Activated B cell treated with CpG ODN at 0.5 μM for 24 hours (primary cell): ENCODE measurements around the gene ANKRD11. TPM values are rescaled to one million over a fixed set of nuclear protein-coding genes. Genes with fewer than 3 reads are reported as not detected.

Experiments used
- ATAC-seq: fragments of 200-7000 bp; cut with Tn5 transposase; one replicate; pipeline ENCODE4 v1.10.0; 2021; ENCODE audit warnings: low read depth, mild to moderate bottlenecking, moderate library complexity
- CTCF ChIA-PET: fragments of 350-600 bp; sonication (Branson Sonifier 250); formaldehyde crosslinking; loops from one replicate; lab custom pipeline; 2021; ENCODE audit warnings: antibody characterized with exemption; lab: Charles Lee
- POLR2A ChIA-PET: fragments of 350-600 bp; sonication (Branson Sonifier 250); formaldehyde crosslinking; loops from one replicate; lab custom pipeline; 2021; ENCODE audit warnings: antibody characterized with exemption; lab: Charles Lee
- DNase-seq: peaks from one replicate; pipeline ENCODE4 v3.0.0; 2022
- H3K27ac Mint-ChIP-seq: one replicate; pipeline ENCODE4 v1.8.0; 2020; ENCODE audit warnings: mixed read lengths
- H3K27me3 Mint-ChIP-seq: one replicate; pipeline ENCODE4 v1.8.0; 2021; ENCODE audit warnings: mixed read lengths
- H3K36me3 Mint-ChIP-seq: one replicate; pipeline ENCODE4 v1.8.0; 2021; ENCODE audit warnings: low read depth, mixed read lengths
- H3K4me1 Mint-ChIP-seq: one replicate; pipeline ENCODE4 v1.8.0; 2021; ENCODE audit warnings: mixed read lengths
- H3K4me3 Mint-ChIP-seq: one replicate; pipeline ENCODE4 v1.8.0; 2020; ENCODE audit warnings: mild to moderate bottlenecking, mixed read lengths
- H3K9me3 Mint-ChIP-seq: one replicate; pipeline ENCODE4 v1.8.0; 2020; ENCODE audit warnings: mixed read lengths
- intact Hi-C: fragments of 100-400 bp; cut with micrococcal nuclease; formaldehyde crosslinking; loops from one replicate; pipeline ENCODE4 v1.15.1; 2024
- total RNA-seq: library from RNA; stranded (reverse); gene quantifications from 2 replicates; pipeline ENCODE4 v1.2.3, GENCODE V29; 2022
- TF ChIP-seq, protein P1 (sequence below): fragments of 200-600 bp; IDR thresholded peaks from one replicate; pipeline ENCODE4 v1.8.0; 2022; ENCODE audit warnings: antibody characterized with exemption, mild to moderate bottlenecking

The ANKRD11 gene
- total RNA-seq, 1 donor from 2014 or later, result 243 TPM

DNA sequence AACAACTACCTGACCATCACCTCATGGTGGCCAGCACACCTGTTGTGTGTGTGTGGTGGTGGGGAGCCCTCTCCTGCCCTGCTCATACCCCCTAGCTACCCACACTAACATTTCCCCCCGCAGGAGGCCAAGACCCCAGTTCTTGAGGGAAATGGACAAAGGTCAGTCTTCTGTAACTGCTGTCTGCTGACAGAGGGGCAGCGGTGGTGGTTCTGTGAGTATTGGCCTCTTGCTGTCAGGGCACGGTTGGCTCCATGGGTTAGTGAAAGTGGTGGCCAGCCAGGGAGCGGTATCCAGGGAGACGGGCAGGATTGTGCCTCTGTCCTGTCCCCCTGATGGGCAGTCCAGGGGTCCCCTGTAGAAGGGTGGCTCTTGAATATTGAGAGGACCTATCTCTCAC is 246.7 kb downstream of the ANKRD11 start:
- ChIA-PET CTCF (no interaction called here), POLR2A (interaction anchor here (0.6 kb wide), 1 partner anchor 97 kb away, joined by 4 read pairs; no protein-coding TSS in a partner anchor)
- Mint-ChIP-seq H3K36me3 (peaks cover 3% of the 10 kb centered on the region), H3K27me3 (no peaks in the 10 kb centered on the region), H3K9me3 (no peaks in the 10 kb centered on the region), H3K27ac (no peak overlapping the region), H3K4me3 (no peak overlapping the region), H3K4me1 (peaks cover 31% of the 10 kb centered on the region)
- DNase-seq (no peak), ATAC-seq (no peak)
- TF ChIP-seq, protein P1, sequence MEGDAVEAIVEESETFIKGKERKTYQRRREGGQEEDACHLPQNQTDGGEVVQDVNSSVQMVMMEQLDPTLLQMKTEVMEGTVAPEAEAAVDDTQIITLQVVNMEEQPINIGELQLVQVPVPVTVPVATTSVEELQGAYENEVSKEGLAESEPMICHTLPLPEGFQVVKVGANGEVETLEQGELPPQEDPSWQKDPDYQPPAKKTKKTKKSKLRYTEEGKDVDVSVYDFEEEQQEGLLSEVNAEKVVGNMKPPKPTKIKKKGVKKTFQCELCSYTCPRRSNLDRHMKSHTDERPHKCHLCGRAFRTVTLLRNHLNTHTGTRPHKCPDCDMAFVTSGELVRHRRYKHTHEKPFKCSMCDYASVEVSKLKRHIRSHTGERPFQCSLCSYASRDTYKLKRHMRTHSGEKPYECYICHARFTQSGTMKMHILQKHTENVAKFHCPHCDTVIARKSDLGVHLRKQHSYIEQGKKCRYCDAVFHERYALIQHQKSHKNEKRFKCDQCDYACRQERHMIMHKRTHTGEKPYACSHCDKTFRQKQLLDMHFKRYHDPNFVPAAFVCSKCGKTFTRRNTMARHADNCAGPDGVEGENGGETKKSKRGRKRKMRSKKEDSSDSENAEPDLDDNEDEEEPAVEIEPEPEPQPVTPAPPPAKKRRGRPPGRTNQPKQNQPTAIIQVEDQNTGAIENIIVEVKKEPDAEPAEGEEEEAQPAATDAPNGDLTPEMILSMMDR, result no peak
- intact Hi-C loops, result loop anchor here (5.0 to 10.0 kb wide), 2 partner anchors 479 to 1289 kb away; partner anchors contain the start of genes BANP, VPS9D1 and ZNF276

- peak overlapping the region; percentile 24 for H3K4me3 Mint-ChIP-seq
- ChIA-PET CTCF (no interaction called here), POLR2A (no interaction called here)
- no peaks in the 10 kb centered on the region for H3K27me3 Mint-ChIP-seq
- ATAC-seq (no peak), DNase-seq (no peak)
- H3K4me1 Mint-ChIP-seq, result peaks cover 30% of the 10 kb centered on the region
- TF ChIP-seq, protein P1, result no peak
- H3K36me3 Mint-ChIP-seq, result peaks cover 3% of the 10 kb centered on the region
- intact Hi-C loops, result loop anchor here (5.0 to 10.0 kb wide), 2 partner anchors 480 to 1288 kb away; partner anchors contain the start of genes BANP, VPS9D1 and ZNF276
- no peak overlapping the region for H3K27ac Mint-ChIP-seq
- H3K9me3 Mint-ChIP-seq, result no peaks in the 10 kb centered on the region
Observed at GRCh38 chr16:89242795-89243200, 247.6 kb downstream of the ANKRD11 start.

GRCh38 chr16:89241187-89242007 is 249.0 kb downstream of the ANKRD11 start:
- H3K4me3 Mint-ChIP-seq, result peak overlapping the region; percentile 99
- TF ChIP-seq, protein P1, result no peak
- peaks cover 29% of the 10 kb centered on the region for H3K4me1 Mint-ChIP-seq
- intact Hi-C loops, result loop anchor here (1.0 to 10.0 kb wide), 3 partner anchors 319 to 1287 kb away; partner anchors contain the start of genes BANP, RPL13, VPS9D1 and ZNF276
- peak; percentile 77 for ATAC-seq
- no peaks in the 10 kb centered on the region for H3K27me3 Mint-ChIP-seq
- ChIA-PET CTCF (interaction anchor here (0.9 to 1.3 kb wide), 5 partner anchors 248 to 504 kb away, joined by 3 to 4 read pairs (median 4); partner anchors contain the start of gene SPG7), POLR2A (interaction anchor here (0.6 to 1.3 kb wide), 11 partner anchors 9 to 771 kb away, joined by 3 to 10 read pairs (median 3); partner anchors contain the start of gene ZNF778)
- DNase-seq, result peak; percentile 75
- H3K27ac Mint-ChIP-seq, result peak overlapping the region; percentile 99
- no peaks in the 10 kb centered on the region for H3K9me3 Mint-ChIP-seq
- peaks cover 3% of the 10 kb centered on the region for H3K36me3 Mint-ChIP-seq

GRCh38 chr16:89237733-89238132 is 252.6 kb downstream of the ANKRD11 start:
- intact Hi-C loops, result no loop called here
- H3K27ac Mint-ChIP-seq, result no peak overlapping the region
- no peak overlapping the region for H3K4me3 Mint-ChIP-seq
- peaks cover 20% of the 10 kb centered on the region for H3K4me1 Mint-ChIP-seq
- no peaks in the 10 kb centered on the region for H3K27me3 Mint-ChIP-seq
- POLR2A ChIA-PET, result no interaction called here
- peaks cover 14% of the 10 kb centered on the region for H3K36me3 Mint-ChIP-seq
- TF ChIP-seq, protein P1, result no peak
- DNase-seq (no peak), ATAC-seq (no peak)
- H3K9me3 Mint-ChIP-seq, result no peaks in the 10 kb centered on the region
- CTCF ChIA-PET, result no interaction called here
